H1 (cell line): ENCODE data around the gene BRMS1L. TPM values are rescaled to one million over a fixed set of nuclear protein-coding genes. Genes with fewer than 3 reads are reported as not detected.

Experiments
- polyA plus RNA-seq, 7 experiments: library from polyadenylated mRNA; depleted of rRNA in 3 of 7; stranded (reverse) in 5 of 7; unstranded in 2 of 7; fragments of >200 nt in 5 of 7; fragments of 200-250 nt in 2 of 7; gene quantifications; 1 replicate in 5 of 7; 2 replicates in 1 of 7; 4 replicates in 1 of 7; pipeline versions ENCODE4 v1.2.1 to v1.2.3, GENCODE V29; 2011 to 2013; ENCODE audit warnings: missing spikeins in 2 of 7, mixed read lengths in 2 of 7
- total RNA-seq: library from RNA; stranded (reverse); fragmentation: NEBNext Ultra II Directional; extraction: Animal tissue kit (Norgen Biotek cat#: 25700); gene quantifications from 2 replicates; pipeline ENCODE4 v1.2.1, GENCODE V29; 2021
- TF ChIP-seq, protein P1 (sequence below): IDR thresholded peaks from 2 replicates; pipeline ENCODE4 v1.6.1; 2012; ENCODE audit warnings: inconsistent platforms

Gene BRMS1L
- total and polyA plus RNA-seq, 2 of the 8 experiments (the other 6 are each of a cell fraction or from before 2014, with no cell fraction given), result 4.4 to 10.9 TPM

DNA sequence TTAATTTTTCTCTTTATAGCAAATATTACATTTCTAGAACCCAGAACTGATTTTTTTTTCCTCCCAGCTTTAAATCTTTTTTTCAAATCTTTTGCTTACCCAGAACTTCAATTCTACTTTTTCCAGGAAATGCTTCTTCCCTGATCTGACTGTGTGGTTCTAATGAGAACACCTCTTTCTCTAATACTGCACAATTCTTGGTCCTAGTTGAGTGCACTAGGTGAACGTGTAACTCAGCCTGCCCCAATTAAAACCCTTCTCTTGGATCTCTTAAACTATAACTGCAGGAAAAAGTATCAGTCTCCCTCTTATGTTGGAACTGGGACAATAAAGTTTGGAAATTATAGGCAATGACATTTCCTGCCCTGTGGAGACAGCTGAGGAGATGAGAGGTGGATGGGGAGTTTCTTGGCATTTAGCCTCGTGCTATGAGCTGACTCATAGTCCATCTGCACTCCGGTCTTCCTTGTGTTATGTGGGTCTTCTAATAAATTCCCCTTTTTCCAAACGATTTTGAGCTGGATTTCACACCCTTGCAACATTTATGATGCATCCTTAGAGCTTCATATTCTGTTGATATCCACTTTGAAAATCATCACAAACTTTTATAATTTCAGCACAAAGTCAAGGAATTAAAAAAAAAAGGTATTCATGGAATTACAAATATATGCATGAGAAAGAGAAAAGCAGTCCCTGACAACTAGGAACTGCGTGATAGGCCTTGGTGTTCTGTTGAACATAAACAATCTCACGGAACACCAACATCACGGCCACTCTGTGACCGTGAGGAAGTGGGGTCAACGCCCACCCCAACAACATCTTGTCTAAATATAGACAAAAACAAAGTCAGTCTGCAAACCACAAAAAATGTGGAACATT is 52.4 kb downstream of the BRMS1L start (continued):
- TF ChIP-seq, protein P1, sequence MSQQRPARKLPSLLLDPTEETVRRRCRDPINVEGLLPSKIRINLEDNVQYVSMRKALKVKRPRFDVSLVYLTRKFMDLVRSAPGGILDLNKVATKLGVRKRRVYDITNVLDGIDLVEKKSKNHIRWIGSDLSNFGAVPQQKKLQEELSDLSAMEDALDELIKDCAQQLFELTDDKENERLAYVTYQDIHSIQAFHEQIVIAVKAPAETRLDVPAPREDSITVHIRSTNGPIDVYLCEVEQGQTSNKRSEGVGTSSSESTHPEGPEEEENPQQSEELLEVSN, result no peak
